GM21423 (cell line): ENCODE measurements around the gene TCF20.

Source experiments
- ATAC-seq: cut with Tn5 transposase; IDR thresholded peaks from one replicate; pipeline ENCODE4 v1.9.1; 2021; ENCODE audit warnings: mild to moderate bottlenecking, moderate library complexity; ENCODE audit not compliant: unreplicated experiment

Gene TCF20

DNA sequence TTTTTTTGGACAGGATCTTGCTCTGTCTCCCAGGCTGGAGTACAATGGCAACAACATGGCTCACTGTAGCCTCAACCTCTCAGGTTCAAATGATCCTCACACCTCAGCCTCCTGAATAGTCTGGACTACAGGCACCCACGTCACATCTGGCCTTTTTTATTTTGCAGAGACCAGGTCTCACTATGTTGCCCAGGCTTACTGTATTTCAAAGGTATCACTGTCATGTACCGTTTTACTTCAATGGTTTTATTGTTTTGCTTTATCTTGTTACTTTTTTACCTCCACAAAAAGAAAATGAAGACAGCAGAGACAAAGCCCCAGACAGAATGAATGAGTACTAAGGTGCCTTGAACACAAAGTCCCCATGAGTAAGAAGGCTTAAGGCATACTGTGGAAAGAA lies 5.1 kb downstream of the TCF20 start:
- ATAC-seq = no peak

DNA sequence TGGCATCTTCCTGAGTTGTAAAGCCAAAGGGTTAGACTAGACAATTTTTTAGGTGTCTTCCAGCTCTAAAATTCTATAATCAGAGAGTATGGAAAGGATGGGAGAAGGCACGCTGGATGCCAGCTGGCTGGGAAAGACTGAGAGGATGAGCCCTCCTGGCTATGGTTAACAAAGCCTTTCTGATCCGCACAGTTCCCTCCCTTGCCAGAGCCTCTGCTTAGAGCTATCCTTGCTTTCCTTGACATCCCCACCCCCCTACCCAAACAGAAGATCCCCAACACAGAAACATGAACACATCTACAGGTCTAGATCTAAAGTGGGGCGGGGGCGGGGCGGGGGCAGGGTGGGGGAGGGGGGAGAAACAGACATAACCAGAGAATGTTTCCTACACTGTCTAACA lies 6.5 kb downstream of the TCF20 start:
- no peak for ATAC-seq

DNA sequence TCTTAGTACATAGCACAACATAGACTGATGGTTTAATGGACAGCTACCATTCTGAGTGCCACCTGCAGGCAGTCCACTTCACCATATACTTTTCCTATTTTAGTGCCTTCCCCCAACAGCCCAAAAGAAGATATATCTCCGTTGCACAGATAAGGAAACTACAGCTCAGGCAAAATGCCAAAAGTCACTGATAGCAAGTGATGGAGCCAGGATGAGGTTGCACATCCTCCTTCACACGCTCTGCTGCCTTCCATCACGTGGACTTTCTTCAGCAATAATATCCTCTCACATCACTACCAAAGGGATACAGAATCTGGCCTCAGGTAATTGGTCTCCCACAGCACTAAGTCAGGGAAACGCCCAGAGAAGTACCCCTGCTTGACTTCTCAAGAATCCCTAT lies 7.5 kb downstream of the TCF20 start:
- no peak for ATAC-seq

DNA sequence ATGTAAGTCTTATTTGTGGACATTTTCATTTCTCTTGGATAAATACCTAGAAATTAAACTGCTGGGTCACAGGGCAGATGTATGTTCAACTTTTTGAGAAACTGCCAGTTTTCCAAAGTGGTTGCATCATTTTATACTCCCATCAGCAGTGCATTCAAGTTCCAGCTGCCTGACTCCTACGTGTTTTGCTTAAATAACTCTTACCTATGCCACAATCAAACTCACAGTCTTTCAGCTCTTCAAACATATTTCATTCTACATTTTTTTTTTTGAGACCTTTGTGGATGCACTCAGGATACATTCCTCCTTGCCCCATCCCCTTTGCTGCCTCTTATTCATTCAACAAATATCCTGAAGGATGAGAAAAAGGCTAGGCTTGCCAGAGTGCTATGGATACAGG lies 9.2 kb downstream of the TCF20 start:
- no peak for ATAC-seq

DNA sequence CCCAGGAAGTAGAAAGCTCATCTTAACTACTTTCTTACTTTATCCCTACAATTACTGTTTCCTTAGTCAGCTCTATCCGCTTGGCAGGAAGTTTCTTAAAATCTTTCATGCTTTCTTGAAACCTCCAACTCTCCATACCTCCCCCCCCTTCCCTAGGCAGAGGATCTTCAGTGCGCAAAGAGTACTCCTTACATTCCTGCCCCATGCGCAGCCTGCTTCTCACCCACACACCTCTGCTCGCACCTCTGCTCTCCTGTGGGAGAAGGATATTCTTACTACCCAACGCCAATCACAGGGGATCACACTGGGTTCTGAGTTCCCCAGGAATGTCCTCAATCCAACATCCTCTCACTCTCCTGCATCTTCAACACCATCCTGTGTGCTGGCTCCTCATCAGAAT lies 12.3 kb downstream of the TCF20 start:
- no peak for ATAC-seq

DNA sequence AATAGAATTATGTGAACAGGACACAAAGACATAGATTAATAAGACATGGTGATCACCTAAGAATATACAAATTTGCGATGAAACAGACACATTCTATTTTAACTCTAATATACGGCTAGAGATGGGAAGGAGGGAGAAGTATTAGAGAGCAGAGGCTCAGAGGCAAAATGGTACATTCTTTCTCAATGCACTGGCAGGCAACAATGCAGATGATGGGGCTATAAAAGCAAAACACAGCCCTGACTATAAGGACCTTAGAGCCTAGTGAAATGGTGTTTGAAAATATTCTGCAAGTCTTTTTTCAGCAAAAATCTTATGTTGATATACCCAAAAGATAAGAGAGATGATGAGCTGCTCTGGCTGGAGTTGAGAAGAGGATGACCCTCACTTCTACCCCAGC lies 13.1 kb downstream of the TCF20 start:
- ATAC-seq = no peak

DNA sequence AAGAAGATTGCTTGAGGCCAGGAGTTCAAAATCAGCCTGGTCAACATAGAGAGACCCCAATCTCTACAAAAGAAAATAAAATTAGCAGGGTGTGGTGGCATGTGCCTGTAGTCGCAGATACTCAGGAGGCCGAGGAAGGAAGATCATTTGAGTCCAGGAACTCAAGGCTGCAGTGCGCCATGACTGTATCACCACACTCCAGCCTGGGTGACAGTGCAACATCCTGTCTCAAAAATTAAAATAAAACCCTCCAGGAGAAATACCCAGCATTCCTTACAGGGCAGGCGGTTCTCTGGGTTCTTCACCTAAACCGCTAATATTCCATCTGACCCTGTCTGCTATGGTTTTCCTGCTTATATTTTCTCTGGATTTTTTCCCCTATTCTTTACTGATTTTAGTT lies 13.5 kb downstream of the TCF20 start:
- no peak for ATAC-seq

DNA sequence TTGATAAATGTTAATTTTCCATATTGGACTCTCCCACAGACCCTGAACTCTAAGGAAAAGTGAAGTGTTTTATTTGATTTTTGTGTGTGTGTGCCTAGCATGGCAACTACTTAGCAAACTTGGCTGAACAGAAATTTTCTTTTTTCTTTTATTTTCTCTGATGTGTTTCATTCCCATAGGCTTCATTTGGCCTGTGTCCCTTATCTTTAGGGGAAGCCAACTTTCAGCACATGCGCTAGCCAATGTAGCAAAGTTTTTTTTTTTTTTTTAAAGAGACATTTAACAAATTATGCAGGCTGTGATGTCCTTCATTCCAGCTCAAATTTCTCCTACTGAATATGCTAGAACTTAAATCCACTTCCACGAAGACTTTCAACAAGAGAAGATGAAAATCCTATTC lies 14.2 kb downstream of the TCF20 start:
- ATAC-seq = no peak

DNA sequence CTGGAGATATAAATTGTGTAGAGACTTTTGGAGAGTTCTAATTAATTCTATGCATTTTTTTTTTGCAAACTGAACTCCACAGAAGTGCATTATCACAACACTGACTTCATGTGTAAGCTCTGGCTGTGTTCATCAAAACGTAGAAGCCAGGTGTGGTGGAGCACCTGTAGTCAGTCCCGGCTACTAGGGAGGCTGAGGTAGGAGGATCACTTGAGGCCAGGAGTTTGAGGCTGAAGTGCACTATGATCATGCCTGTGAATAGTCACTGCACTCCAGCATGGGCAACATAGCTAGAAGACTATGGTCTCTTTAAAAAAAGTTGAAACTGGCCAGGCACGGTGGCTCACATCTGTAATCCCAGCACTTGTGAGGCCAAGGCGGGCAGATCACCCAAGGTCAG lies 20.6 kb downstream of the TCF20 start:
- ATAC-seq = no peak

DNA sequence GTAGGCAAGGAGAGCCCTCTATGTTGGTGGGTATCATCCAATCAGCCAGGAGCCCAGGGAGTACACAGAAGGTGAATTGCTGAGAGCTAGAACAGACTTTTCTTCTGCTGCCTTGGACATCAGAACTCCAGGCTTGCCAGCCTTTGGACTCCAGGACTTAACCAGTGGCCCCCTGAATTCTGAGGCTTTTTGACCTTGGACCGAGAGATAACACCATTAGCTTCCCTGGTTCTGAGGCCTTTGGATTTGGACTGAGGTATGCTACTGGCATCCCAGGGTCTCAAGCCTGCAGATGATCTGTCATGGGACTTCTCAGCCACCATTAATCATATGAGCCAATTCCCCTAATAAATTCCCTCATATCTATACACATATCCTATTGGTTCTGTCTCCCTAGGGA lies 21.5 kb downstream of the TCF20 start:
- no peak for ATAC-seq

DNA sequence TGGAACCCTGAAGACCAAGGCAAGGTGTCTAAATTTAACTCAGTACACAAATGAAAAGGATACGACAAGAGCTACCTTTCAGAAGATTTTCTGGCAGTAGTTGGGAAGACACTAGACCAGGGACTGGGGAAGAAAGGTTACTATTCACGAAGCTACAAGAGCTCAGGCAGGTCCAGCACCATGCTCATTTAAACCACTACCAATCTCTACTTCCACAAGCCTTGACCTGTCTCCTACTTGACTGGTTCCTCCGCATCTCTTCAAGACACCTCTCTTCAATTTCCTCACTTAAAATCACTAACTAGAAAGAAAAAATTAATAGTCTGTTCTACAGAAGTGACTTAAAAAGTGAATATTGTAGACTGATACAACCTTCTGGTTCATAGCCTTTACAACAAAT lies 22.9 kb downstream of the TCF20 start:
- ATAC-seq = no peak

DNA sequence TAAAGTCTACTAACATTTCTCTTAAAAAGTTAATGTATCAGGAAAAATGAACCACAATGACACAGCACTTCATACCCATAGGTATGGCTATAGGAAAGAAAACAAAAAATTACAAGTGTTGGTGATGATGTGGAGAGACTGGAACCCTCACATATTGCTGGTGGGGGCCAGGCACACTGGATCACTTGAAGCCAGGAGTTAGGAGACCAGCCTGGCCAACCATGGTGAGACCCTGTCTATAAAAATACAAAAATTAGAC lies 26.7 kb downstream of the TCF20 start:
- no peak for ATAC-seq

DNA sequence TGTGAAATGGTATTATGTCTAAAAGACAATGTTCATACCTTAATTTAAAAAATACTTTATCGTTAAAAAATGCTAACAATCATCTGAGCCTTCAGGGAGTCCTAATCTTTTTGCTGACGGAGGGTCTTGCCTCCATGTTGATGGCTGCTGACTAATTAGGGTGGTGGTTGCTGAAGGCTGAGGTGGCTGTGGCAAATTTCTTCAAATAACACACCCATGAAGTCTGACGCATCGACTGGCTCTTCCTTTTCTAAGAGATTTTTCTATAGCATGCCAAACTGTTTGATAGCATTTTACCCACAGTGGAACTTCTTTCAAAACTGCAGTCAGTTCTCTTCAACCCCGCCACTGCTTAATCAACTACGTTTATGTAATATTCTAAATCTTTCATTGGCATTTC lies 33.6 kb downstream of the TCF20 start:
- no peak for ATAC-seq

DNA sequence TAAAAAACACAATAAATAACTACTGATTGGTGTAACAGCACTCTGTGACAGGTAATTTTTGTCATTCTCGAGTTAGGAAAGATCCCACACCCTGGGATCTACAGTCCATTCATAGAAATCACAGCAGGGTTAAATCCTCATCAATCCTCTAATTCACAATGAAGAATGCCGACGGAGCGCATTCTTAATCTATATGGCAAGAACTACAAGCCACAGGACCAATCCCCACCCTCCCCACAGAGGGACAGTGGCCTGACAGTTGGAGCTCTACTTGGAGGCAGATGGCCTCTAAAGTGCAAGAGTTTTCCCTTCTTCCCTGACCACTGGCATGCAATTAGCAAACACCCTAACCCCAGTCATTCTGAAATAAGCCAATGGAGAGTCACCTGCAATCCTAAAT lies 34.2 kb downstream of the TCF20 start:
- no peak for ATAC-seq

DNA sequence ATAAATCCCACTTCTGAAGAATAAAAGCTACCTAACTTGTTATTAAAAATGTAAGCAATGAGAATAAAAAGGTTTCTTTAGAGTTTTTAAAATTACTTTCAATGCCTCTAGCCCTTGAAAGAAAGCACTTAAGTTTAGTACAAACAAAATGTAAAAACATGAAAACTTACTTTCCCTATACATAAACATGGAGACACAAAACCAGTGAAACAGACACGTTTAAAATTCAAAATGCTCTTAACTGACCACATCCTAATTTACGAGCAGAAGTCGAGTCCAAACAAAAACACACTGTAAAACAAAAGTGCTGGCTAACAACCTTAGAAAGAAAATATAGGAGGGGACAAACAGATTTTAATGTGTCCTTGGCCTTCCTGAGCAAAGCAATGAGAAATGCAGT lies 36.6 kb downstream of the TCF20 start:
- ATAC-seq = no peak

DNA sequence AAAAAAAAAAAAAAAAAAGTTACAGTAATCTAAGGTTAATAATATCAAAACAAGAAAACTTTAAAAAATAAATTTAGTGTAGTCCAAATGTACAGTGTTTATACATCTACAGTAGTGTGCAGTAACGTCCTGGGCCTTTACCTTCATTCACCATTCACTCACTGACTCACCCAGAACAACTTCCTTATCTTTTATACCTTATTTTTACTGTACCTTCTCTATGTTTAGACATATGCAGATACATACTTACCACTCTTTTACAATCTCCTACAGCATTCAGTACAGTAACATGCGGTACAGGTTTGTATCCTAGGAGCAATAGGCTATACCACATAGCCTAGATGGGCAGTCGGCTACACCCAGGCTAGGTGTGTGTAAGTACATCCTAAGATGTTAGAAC lies 38.5 kb downstream of the TCF20 start:
- no peak for ATAC-seq

DNA sequence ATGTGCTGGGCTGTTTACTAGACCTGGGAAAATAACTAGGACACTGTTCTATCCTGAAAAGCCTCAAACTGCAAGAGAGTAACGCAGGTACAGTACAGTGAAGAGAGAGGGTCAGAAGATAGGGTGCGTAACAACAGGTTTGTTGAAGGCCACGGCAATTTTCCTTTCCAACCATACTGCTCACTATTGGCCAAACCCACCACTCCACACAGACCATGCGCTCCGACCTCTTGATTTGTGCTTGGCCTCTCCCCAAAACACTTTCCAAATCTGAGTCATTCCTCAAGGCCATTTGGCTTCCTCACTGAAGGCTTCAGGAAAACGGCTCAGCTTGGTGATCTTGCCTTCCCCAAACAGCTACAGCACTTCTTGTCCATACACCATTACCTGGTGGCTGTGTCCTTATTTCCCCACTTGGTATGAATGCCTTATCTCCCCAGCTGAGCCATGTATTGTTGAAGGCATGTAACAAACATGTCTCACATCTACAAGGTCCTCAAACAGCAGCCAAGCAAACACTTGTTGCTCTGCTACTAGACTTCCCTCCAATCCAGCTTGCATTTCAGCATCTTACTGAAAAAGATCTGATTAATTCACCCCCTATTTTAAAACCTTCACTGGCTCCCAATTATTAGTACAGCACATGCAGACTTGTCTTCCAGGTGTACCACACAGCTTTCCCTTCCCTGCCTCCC lies 40.9 kb downstream of the TCF20 start:
- no peak for ATAC-seq

DNA sequence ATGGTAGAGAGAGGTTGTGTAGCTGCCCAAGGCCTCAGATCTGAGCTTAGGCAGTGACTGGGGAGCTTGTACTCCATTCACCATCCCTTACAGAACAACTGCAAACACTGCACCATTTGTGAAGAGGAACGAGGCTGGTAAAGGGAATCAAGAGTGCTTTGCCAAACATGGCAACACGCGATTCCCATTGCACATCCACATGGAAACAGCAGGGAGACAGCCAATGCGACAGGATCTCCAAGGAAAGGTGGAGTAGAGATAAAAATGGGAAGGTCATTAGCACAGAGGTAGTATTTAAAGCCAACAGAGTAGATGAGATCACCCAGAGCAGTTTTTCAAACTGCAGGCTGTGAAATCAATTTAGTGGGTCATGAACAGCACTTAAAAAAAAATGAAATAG lies 42.0 kb downstream of the TCF20 start:
- no peak for ATAC-seq

DNA sequence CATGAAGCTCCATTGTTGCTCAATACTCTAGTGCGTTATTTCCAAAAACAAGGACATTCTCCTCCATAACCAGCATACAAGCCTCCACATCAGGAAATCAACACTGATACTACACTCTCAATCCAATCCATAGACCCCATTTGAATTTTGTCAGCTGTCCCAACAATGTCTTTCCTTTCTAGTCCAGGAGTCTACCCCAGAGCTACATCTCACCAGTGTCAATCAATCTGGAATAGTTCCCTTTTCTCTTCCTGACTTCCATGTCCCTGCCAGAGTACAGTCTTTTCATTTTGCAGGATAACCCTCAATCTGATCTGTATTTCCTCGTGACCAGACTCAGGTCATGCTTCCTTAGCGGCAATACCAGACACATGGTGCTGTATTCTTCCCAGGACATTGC lies 43.0 kb downstream of the TCF20 start:
- no peak for ATAC-seq

DNA sequence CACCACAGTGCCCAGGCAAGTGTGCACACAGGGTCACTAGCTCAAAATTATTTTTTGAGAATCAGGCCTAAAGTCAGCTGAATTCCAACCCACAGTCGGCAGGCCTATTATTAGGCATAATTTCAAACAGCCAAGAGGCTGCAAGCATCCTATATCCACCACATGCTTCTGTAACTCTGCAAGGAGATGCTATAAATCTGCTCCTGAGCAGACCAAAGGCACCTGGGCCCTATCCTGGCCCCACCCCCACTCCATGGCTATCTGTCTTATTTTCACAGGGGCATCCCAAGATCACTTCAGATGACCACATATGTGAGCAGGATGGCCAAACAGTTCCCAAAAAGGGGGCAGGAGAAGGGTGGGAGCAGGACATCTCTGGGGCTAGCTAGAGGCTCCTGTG lies 44.6 kb downstream of the TCF20 start:
- no peak for ATAC-seq

DNA sequence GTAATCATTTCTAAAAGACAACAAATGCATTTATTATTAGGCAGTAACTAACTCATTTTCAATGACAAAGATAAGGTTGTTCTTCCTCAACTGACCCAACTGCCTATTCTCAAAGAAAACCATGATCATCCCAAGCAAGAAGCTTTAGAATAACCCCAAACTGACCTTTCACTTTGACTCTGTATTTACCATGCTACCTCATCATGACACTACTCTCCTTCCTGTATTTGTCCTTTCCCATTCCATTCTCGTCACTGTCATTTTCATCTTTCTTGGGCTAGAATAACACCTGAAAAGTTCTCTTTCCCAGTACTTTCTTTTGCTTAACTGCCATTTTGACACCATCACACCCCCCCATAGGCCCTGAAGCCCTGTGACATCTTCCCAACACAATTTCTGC lies 48.3 kb downstream of the TCF20 start:
- ATAC-seq = no peak
